SK-N-SH (cell line): Measurements from ENCODE around the gene SMIM28. TPM values are rescaled to one million over a fixed set of nuclear protein-coding genes. Genes with fewer than 3 reads are reported as not detected.

Experiments used
- CTCF ChIA-PET: fragments of 300-600, 350-600 bp; formaldehyde crosslinking; extraction: SDS; loops from one replicate; lab custom pipeline; 2021; lab: Yijun Ruan, JAX
- POLR2A ChIA-PET: fragments of 350-600 bp; sonication (Branson Sonifier 250); formaldehyde crosslinking; extraction: SDS; loops from one replicate; lab custom pipeline; 2020; ENCODE audit warnings: antibody characterized with exemption, inconsistent platforms; lab: Yijun Ruan, JAX
- DNase-seq: peaks from one replicate; pipeline ENCODE4 v3.0.0; 2012
- H2AFZ ChIP-seq: fragments of 200-600 bp; sonication (generic); 2 replicates; pipeline ENCODE4 v1.8.1; 2016; ENCODE audit warnings: antibody characterized with exemption, mild to moderate bottlenecking, low read depth
- H3F3A ChIP-seq: fragments of 200-600 bp; sonication (generic); replicated peaks from 2 replicates; pipeline ENCODE3; 2016; ENCODE audit warnings: antibody characterized with exemption, mild to moderate bottlenecking; ENCODE audit not compliant: insufficient read depth
- H3K27ac ChIP-seq, 2 experiments: fragments of 200-500 bp in 1 of 2; fragments of 200-600 bp in 1 of 2; sonication (Bioruptor generic) in 1 of 2; sonication (generic), shearing (Covaris generic) in 1 of 2; 2 replicates each; pipeline versions ENCODE4 v1.5.1 to v1.6.1; 2014 to 2016; ENCODE audit warnings: low read depth in 2 of 2, inconsistent platforms in 1 of 2, low read length in 1 of 2, mild to moderate bottlenecking in 1 of 2, mixed read lengths in 1 of 2
- H3K27me3 ChIP-seq: fragments of 200-600 bp; sonication (generic), shearing (Covaris generic); 2 replicates; pipeline ENCODE4 v1.6.1; 2016; ENCODE audit warnings: mixed run types; ENCODE audit not compliant: insufficient read depth
- H3K36me3 ChIP-seq, 2 experiments: fragments of 200-500 bp in 1 of 2; fragments of 200-600 bp in 1 of 2; sonication (Bioruptor generic) in 1 of 2; sonication (generic) in 1 of 2; replicated peaks in 1 of 2; 2 replicates each; pipeline versions ENCODE3 to v1.5.1; 2014 to 2016; ENCODE audit warnings: low read length in 1 of 2, mild to moderate bottlenecking in 1 of 2; ENCODE audit not compliant: insufficient read depth in 2 of 2, control insufficient read depth in 1 of 2
- H3K4me1 ChIP-seq, 2 experiments: fragments of 200-500 bp in 1 of 2; fragments of 200-600 bp in 1 of 2; sonication (Bioruptor generic) in 1 of 2; sonication (generic), shearing (Covaris generic) in 1 of 2; 2 replicates each; pipeline versions ENCODE4 v1.5.1 to v1.6.1; 2014 to 2016; ENCODE audit warnings: low read depth in 1 of 2, low read length in 1 of 2, mixed run types in 1 of 2; ENCODE audit not compliant: insufficient read depth in 2 of 2, control insufficient read depth in 1 of 2
- H3K4me2 ChIP-seq: fragments of 200-600 bp; sonication (generic), shearing (Covaris generic); 2 replicates; pipeline ENCODE4 v1.6.1; 2017; ENCODE audit warnings: mixed run types
- H3K4me3 ChIP-seq, 2 experiments: fragments of 200-500 bp in 1 of 2; fragments of 200-600 bp in 1 of 2; sonication (Bioruptor generic) in 1 of 2; sonication (generic), shearing (Covaris generic) in 1 of 2; 2 replicates each; pipeline versions ENCODE4 v1.5.1 to v1.8.1; 2014 to 2016; ENCODE audit warnings: low read depth in 2 of 2, inconsistent platforms in 1 of 2, low read length in 1 of 2, mild to moderate bottlenecking in 1 of 2, mixed read lengths in 1 of 2, moderate library complexity in 1 of 2
- H3K79me2 ChIP-seq: fragments of 200-600 bp; sonication (generic); 2 replicates; pipeline ENCODE4 v1.8.1; 2017; ENCODE audit warnings: mild to moderate bottlenecking; ENCODE audit not compliant: insufficient read depth
- H3K9ac ChIP-seq: fragments of 200-600 bp; sonication (generic); 2 replicates; pipeline ENCODE4 v1.6.1; 2017; ENCODE audit warnings: mixed run types
- H3K9me2 ChIP-seq: fragments of 200-600 bp; sonication (generic); 2 replicates; pipeline ENCODE4 v1.6.1; 2017; ENCODE audit warnings: mixed run types
- H3K9me3 ChIP-seq: fragments of 200-600 bp; sonication (generic); 2 replicates; pipeline ENCODE4 v1.6.1; 2017; ENCODE audit warnings: mixed run types, mild to moderate bottlenecking, moderate library complexity
- H4K20me1 ChIP-seq: fragments of 200-600 bp; sonication (generic); 2 replicates; pipeline ENCODE4 v1.6.1; 2017; ENCODE audit warnings: mild to moderate bottlenecking, mixed run types; ENCODE audit not compliant: insufficient read depth
- CHD2 ChIP-seq: fragments of 150-350 bp; IDR thresholded peaks from 2 replicates; pipeline ENCODE4 v1.6.1; 2018; ENCODE audit warnings: low read length; ENCODE audit not compliant: partially characterized antibody
- CTCF ChIP-seq: fragments of 200-600 bp; sonication (generic); IDR thresholded peaks from 2 replicates; pipeline ENCODE4 v1.6.1; 2017; ENCODE audit warnings: antibody characterized with exemption, mild to moderate bottlenecking, moderate library complexity
- ELF1 ChIP-seq: IDR thresholded peaks from 2 replicates; pipeline ENCODE4 v1.4.0; 2012
- EP300 ChIP-seq, 2 experiments: IDR thresholded peaks; 2 replicates each; pipeline versions ENCODE4 v1.4.0 to v1.6.1; 2012; ENCODE audit warnings: borderline replicate concordance in 1 of 2, low read depth in 1 of 2, low read length in 1 of 2
- EZH2phosphoT487 ChIP-seq: fragments of 200-600 bp; sonication (generic); IDR thresholded peaks from 2 replicates; pipeline ENCODE4 v1.6.1; 2017; ENCODE audit warnings: low read depth, mixed run types, mild to moderate bottlenecking, antibody characterized with exemption, moderate library complexity, borderline replicate concordance
- FOSL2 ChIP-seq: IDR thresholded peaks from 2 replicates; pipeline ENCODE4 v1.4.0; 2012; ENCODE audit warnings: low read depth, mild to moderate bottlenecking, moderate library complexity, borderline replicate concordance
- FOXJ3 ChIP-seq: sonication (generic); formaldehyde crosslinking; IDR thresholded peaks from 2 replicates; pipeline ENCODE4 v1.5.1; 2020; ENCODE audit warnings: mild to moderate bottlenecking, missing genetic modification reagents
- GABPA ChIP-seq: IDR thresholded peaks from 2 replicates; pipeline ENCODE4 v1.4.0; 2012; ENCODE audit warnings: low read depth, mild to moderate bottlenecking
- GATA2 ChIP-seq: sonication (generic); formaldehyde crosslinking; IDR thresholded peaks from 2 replicates; pipeline ENCODE4 v1.5.0; 2020; ENCODE audit warnings: mild to moderate bottlenecking, missing genetic modification reagents
- JUND ChIP-seq: IDR thresholded peaks from 2 replicates; pipeline ENCODE4 v1.4.0; 2012
- MXI1 ChIP-seq: IDR thresholded peaks from 2 replicates; pipeline ENCODE4 v1.6.1; 2012; ENCODE audit warnings: mild to moderate bottlenecking, low read depth, low read length, improper control_type of control experiment
- NRF1 ChIP-seq: IDR thresholded peaks from 2 replicates; pipeline ENCODE4 v1.6.1; 2012; ENCODE audit warnings: low read depth, mild to moderate bottlenecking, low read length
- POLR2AphosphoS5 ChIP-seq: IDR thresholded peaks from 2 replicates; pipeline ENCODE4 v1.6.1; 2012; ENCODE audit warnings: low read depth, low read length
- RCOR1 ChIP-seq: fragments of 150-350 bp; IDR thresholded peaks from 2 replicates; pipeline ENCODE4 v1.6.1; 2017; ENCODE audit warnings: antibody characterized with exemption, low read length
- RFX5 ChIP-seq: IDR thresholded peaks from 2 replicates; pipeline ENCODE4 v1.6.1; 2012; ENCODE audit warnings: mild to moderate bottlenecking, improper control_type of control experiment, low read length
- TEAD4 ChIP-seq: IDR thresholded peaks from 2 replicates; pipeline ENCODE4 v1.4.0; 2012; ENCODE audit warnings: mild to moderate bottlenecking, borderline replicate concordance; ENCODE audit not compliant: insufficient read depth
- WGBS: methylation state at CpG from one replicate; pipeline ENCODE4 v1.1.6; 2017; ENCODE audit warnings: low lambda C conversion rate; 5-methylcytosine and 5-hydroxymethylcytosine counted together
- polyA plus RNA-seq, 3 experiments: library from polyadenylated mRNA; depleted of rRNA; stranded (reverse); fragments of >200 nt; gene quantifications; 2 replicates each; pipeline ENCODE4 v1.2.3, GENCODE V29; 2012
- TF ChIP-seq, protein P1 (sequence below): fragments of 150-350 bp; IDR thresholded peaks from 2 replicates; pipeline ENCODE4 v1.6.1; 2017; ENCODE audit warnings: antibody characterized with exemption, low read length, low read depth, borderline replicate concordance
- TF ChIP-seq, protein P2 (sequence below): IDR thresholded peaks from 2 replicates; pipeline ENCODE4 v1.4.0; 2012; ENCODE audit warnings: low read depth
- TF ChIP-seq, protein P3 (sequence below): fragments of 150-350 bp; IDR thresholded peaks from 2 replicates; pipeline ENCODE4 v1.6.1; 2016; ENCODE audit warnings: mild to moderate bottlenecking, low read depth, low read length
- TF ChIP-seq, protein P4 (sequence below): IDR thresholded peaks from 2 replicates; pipeline ENCODE4; 2012
- TF ChIP-seq, protein P5 (sequence below): IDR thresholded peaks from 2 replicates; pipeline ENCODE4 v1.4.0; 2012; ENCODE audit warnings: low read depth, borderline replicate concordance

Gene SMIM28
- polyA plus RNA-seq, 1 of the 3 experiments (the other 2 are of a cell fraction): not detected

DNA sequence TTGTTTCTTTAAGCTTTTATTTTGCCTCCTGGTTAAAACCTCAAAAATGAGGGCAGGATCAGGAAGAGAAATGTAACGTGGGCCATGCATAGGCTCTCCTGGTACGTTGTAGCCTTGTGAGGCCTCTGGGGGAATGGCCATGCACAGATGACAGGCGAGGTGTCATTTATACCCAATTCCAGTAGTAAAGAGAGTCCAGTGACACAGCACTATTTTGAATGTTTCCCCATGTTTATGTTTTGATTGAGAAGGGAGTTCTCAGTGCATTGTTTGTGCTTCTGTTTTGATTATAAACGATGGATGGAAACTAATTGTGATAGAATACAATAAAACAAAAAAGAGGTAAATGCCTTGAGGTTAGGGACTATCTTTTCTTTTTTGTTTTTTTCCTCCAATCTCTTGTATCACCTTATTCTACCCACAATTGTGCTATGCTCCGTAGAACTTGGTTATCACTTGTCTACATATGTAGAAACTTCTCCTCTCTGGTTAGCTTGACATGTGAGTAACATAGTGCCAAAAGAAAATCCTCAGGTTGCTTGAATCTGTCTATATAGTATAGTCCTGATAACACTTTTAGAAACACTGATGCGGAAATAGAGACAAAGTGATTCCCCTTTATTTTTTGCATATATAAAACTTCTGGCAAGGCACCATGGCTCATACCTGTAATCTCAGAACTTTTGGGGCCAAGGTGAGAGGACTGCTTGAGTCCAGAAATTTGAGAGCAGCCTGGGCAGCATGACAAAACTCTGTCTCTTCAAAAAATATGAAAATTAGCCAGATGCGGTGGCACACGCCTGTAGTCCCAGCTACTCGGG lies 6.9 kb upstream of the SMIM28 start:
- Histone ChIP-seq H3K27ac (no peak overlapping the region), H3K9me3 (no peaks in the 10 kb centered on the region), H2AFZ (no peak overlapping the region), H3K4me1 (no peaks in the 10 kb centered on the region; a peak in 1 of 4 replicates), H3K4me2 (no peak overlapping the region), H3K9me2 (no peaks in the 10 kb centered on the region), H3K36me3 (no peaks in the 10 kb centered on the region), H3F3A (no peaks in the 10 kb centered on the region), H3K79me2 (no peaks in the 10 kb centered on the region), H3K4me3 (no peak overlapping the region), H3K9ac (no peak overlapping the region), H4K20me1 (no peaks in the 10 kb centered on the region), H3K27me3 (no peaks in the 10 kb centered on the region)
- ChIA-PET POLR2A (no interaction called here), CTCF (interaction anchor here (1.0 to 1.9 kb wide), 3 partner anchors 12 to 33 kb away, joined by 3 to 7 read pairs (median 5); partner anchors contain the start of gene HEBP2)
- WGBS: 48% methylated on average over 9 of the region's 9 CpGs
- TF ChIP-seq RFX5 (no peak), ELF1 (no peak), FOSL2 (no peak), GATA2 (no peak), NRF1 (no peak), FOXJ3 (CRISPR knock-in tag) (no peak)
- TF ChIP-seq, protein P1, sequence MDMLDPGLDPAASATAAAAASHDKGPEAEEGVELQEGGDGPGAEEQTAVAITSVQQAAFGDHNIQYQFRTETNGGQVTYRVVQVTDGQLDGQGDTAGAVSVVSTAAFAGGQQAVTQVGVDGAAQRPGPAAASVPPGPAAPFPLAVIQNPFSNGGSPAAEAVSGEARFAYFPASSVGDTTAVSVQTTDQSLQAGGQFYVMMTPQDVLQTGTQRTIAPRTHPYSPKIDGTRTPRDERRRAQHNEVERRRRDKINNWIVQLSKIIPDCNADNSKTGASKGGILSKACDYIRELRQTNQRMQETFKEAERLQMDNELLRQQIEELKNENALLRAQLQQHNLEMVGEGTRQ: no peak
- no peak for DNase-seq

- WGBS: 19% methylated on average over 3 of the region's 3 CpGs
- no peak overlapping the region for H3K27ac ChIP-seq
- CTCF ChIA-PET: interaction anchor here (1.6 to 1.9 kb wide), 2 partner anchors 19 to 33 kb away, joined by 5 to 7 read pairs; partner anchors contain the start of gene HEBP2
- no peak for TF ChIP-seq MXI1
- no peak for TF ChIP-seq EZH2phosphoT487
- TF ChIP-seq, protein P2, sequence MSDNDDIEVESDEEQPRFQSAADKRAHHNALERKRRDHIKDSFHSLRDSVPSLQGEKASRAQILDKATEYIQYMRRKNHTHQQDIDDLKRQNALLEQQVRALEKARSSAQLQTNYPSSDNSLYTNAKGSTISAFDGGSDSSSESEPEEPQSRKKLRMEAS: no peak
- TF ChIP-seq NRF1: no peak
- TF ChIP-seq RCOR1: no peak
- TF ChIP-seq, protein P3, sequence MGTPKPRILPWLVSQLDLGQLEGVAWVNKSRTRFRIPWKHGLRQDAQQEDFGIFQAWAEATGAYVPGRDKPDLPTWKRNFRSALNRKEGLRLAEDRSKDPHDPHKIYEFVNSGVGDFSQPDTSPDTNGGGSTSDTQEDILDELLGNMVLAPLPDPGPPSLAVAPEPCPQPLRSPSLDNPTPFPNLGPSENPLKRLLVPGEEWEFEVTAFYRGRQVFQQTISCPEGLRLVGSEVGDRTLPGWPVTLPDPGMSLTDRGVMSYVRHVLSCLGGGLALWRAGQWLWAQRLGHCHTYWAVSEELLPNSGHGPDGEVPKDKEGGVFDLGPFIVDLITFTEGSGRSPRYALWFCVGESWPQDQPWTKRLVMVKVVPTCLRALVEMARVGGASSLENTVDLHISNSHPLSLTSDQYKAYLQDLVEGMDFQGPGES: no peak
- TF ChIP-seq RFX5: no peak
- no peak for TF ChIP-seq EP300 (IDR thresholded peaks at IDR 0.05; ENCODE audit: borderline replicate concordance in 1 of 2, low read depth in 1 of 2, low read length in 1 of 2)
- TF ChIP-seq GATA2: no peak
- no peak for TF ChIP-seq TEAD4
- no peak for TF ChIP-seq JUND
- no peak for TF ChIP-seq CTCF
- TF ChIP-seq CHD2: no peak
- TF ChIP-seq, protein P4, sequence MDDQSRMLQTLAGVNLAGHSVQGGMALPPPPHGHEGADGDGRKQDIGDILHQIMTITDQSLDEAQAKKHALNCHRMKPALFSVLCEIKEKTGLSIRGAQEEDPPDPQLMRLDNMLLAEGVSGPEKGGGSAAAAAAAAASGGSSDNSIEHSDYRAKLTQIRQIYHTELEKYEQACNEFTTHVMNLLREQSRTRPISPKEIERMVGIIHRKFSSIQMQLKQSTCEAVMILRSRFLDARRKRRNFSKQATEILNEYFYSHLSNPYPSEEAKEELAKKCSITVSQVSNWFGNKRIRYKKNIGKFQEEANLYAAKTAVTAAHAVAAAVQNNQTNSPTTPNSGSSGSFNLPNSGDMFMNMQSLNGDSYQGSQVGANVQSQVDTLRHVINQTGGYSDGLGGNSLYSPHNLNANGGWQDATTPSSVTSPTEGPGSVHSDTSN: no peak
- TF ChIP-seq FOXJ3 (CRISPR knock-in tag): no peak
- TF ChIP-seq GABPA: no peak
- TF ChIP-seq POLR2AphosphoS5: no peak
- TF ChIP-seq, protein P5, sequence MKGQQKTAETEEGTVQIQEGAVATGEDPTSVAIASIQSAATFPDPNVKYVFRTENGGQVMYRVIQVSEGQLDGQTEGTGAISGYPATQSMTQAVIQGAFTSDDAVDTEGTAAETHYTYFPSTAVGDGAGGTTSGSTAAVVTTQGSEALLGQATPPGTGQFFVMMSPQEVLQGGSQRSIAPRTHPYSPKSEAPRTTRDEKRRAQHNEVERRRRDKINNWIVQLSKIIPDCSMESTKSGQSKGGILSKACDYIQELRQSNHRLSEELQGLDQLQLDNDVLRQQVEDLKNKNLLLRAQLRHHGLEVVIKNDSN: no peak
Observed at GRCh38 chr6:138371452-138371711, 6.3 kb upstream of the SMIM28 start.

More at GRCh38 chr6:138371452-138371711, 6.3 kb upstream of the SMIM28 start:
- Histone ChIP-seq H3K36me3 (no peaks in the 10 kb centered on the region), H3K4me3 (no peak overlapping the region), H3K27me3 (no peaks in the 10 kb centered on the region), H3K9me2 (no peaks in the 10 kb centered on the region), H2AFZ (no peak overlapping the region), H3K79me2 (no peaks in the 10 kb centered on the region), H3K9ac (no peak overlapping the region), H3K4me1 (no peaks in the 10 kb centered on the region; a peak in 1 of 4 replicates), H4K20me1 (no peaks in the 10 kb centered on the region), H3K9me3 (no peaks in the 10 kb centered on the region), H3F3A (no peaks in the 10 kb centered on the region), H3K4me2 (no peak overlapping the region)
- DNase-seq: no peak
- POLR2A ChIA-PET: no interaction called here
